Measurements from ENCODE around the gene SLC16A2. TPM values are rescaled to one million over a fixed set of nuclear protein-coding genes. Genes with fewer than 3 reads are reported as not detected.
"Not testable (repeated sequence)": the region's sequence is repeated elsewhere in the genome, so short reads cannot be mapped to it uniquely, and the experiment has no call there.

The SLC16A2 gene
- total RNA-seq, 1 donor, result 28.5 TPM

GRCh38 chrX:74450803-74451449, 29.6 kb downstream of the SLC16A2 start:
- H3K4me3 ChIP-seq (ENCODE audit: low read depth, low read length), result no peak overlapping the region
- peak; percentile 92 for DNase-seq (ENCODE audit: low read depth)
- TF ChIP-seq CTCF (IDR thresholded peaks at IDR 0.05; ENCODE audit: insufficient read depth, low read length), result no peak

- no peak for TF ChIP-seq CTCF (IDR thresholded peaks at IDR 0.05; ENCODE audit: insufficient read depth, low read length)
- no peak overlapping the region for H3K4me3 ChIP-seq (ENCODE audit: low read depth, low read length)
- DNase-seq (ENCODE audit: low read depth), result no peak
These were observed 30.3 kb downstream of the SLC16A2 start for GRCh38 chrX:74451450-74452198.

GRCh38 chrX:74452199-74452481, 30.8 kb downstream of the SLC16A2 start:
- DNase-seq (ENCODE audit: low read depth), result no peak
- TF ChIP-seq CTCF (IDR thresholded peaks at IDR 0.05; ENCODE audit: insufficient read depth, low read length), result no peak
- H3K4me3 ChIP-seq (ENCODE audit: low read depth, low read length), result no peak overlapping the region

- H3K4me3 ChIP-seq (ENCODE audit: low read depth, low read length), result no peak overlapping the region
- no peak for DNase-seq (ENCODE audit: low read depth)
- TF ChIP-seq CTCF (IDR thresholded peaks at IDR 0.05; ENCODE audit: insufficient read depth, low read length), result no peak
These were observed 31.9 kb downstream of the SLC16A2 start for GRCh38 chrX:74453178-74453577.

- H3K4me3 ChIP-seq (ENCODE audit: low read depth, low read length); DNase-seq (ENCODE audit: low read depth): not testable (repeated sequence)
These were observed 32.9 kb downstream of the SLC16A2 start for GRCh38 chrX:74454233-74454632.

GRCh38 chrX:74458736-74459135, 37.4 kb downstream of the SLC16A2 start:
- DNase-seq (ENCODE audit: low read depth), result peak; percentile 87
- no peak for TF ChIP-seq CTCF (IDR thresholded peaks at IDR 0.05; ENCODE audit: insufficient read depth, low read length)
- H3K4me3 ChIP-seq (ENCODE audit: low read depth, low read length), result no peak overlapping the region

GRCh38 chrX:74461384-74461783, 40.1 kb downstream of the SLC16A2 start:
- DNase-seq (ENCODE audit: low read depth), result no peak
- H3K4me3 ChIP-seq (ENCODE audit: low read depth, low read length), result no peak overlapping the region
- no peak for TF ChIP-seq CTCF (IDR thresholded peaks at IDR 0.05; ENCODE audit: insufficient read depth, low read length)

Data from fibroblast of the aortic adventitia (primary cell).